Germinal center (tissue), 1 donor: Measurements from ENCODE around the gene FAM13C.
"Not testable (repeated sequence)": the region's sequence is repeated elsewhere in the genome, so short reads cannot be mapped to it uniquely, and the experiment has no call there.

ENCODE experiments used
- DNase-seq: peaks from one replicate; pipeline ENCODE4 v3.0.0; 2012; ENCODE audit warnings: mixed read lengths, low spot score

FAM13C gene

GRCh38 chr10:59362144-59362958 is at the start of gene FAM13C:
TSS of gene FAM13C (minus strand) at chr10:59362549. CDS start at chr10:59362460, 89 bp downstream.
- DNase-seq: no peak

GRCh38 chr10:59405235-59405634 is 42.9 kb upstream of the FAM13C start:
- no peak for DNase-seq

- DNase-seq: no peak
Observed at GRCh38 chr10:59400214-59400613, 37.9 kb upstream of the FAM13C start.

GRCh38 chr10:59399329-59399728 is 37.0 kb upstream of the FAM13C start:
- DNase-seq: not testable (repeated sequence)

- no peak for DNase-seq
Observed at GRCh38 chr10:59397961-59398360, 35.6 kb upstream of the FAM13C start.

- DNase-seq: no peak
Observed at GRCh38 chr10:59395984-59396383, 33.6 kb upstream of the FAM13C start.

GRCh38 chr10:59393349-59393748 is 31.0 kb upstream of the FAM13C start:
- no peak for DNase-seq

GRCh38 chr10:59391060-59391459 is 28.7 kb upstream of the FAM13C start:
- no peak for DNase-seq

GRCh38 chr10:59388671-59388976 is 26.3 kb upstream of the FAM13C start:
- DNase-seq: no peak

- DNase-seq: no peak
Observed at GRCh38 chr10:59387951-59388670, 25.8 kb upstream of the FAM13C start.

- DNase-seq: no peak
Observed at GRCh38 chr10:59384761-59385160, 22.4 kb upstream of the FAM13C start.

- DNase-seq: no peak
Observed at GRCh38 chr10:59383908-59384307, 21.6 kb upstream of the FAM13C start.

GRCh38 chr10:59383436-59383835 is 21.1 kb upstream of the FAM13C start:
- no peak for DNase-seq

- DNase-seq: no peak
Observed at GRCh38 chr10:59382831-59383295, 20.5 kb upstream of the FAM13C start.

GRCh38 chr10:59381687-59382086 is 19.3 kb upstream of the FAM13C start:
- no peak for DNase-seq

- DNase-seq: no peak
Observed at GRCh38 chr10:59376846-59377245, 14.5 kb upstream of the FAM13C start.

GRCh38 chr10:59375990-59376389 is 13.6 kb upstream of the FAM13C start:
- no peak for DNase-seq

- no peak for DNase-seq
Observed at GRCh38 chr10:59374916-59375315, 12.6 kb upstream of the FAM13C start.

- no peak for DNase-seq
Observed at GRCh38 chr10:59373071-59373470, 10.7 kb upstream of the FAM13C start.

GRCh38 chr10:59372543-59372942 is 10.2 kb upstream of the FAM13C start:
- no peak for DNase-seq

- no peak for DNase-seq
Observed at GRCh38 chr10:59366290-59366689, 3.9 kb upstream of the FAM13C start.

- no peak for DNase-seq
Observed at GRCh38 chr10:59363446-59363958, 1.2 kb upstream of the FAM13C start.

GRCh38 chr10:59362959-59363381 is 621 bp upstream of the FAM13C start:
- DNase-seq: no peak
